ENCODE data around the gene QRICH1. TPM values are rescaled to one million over a fixed set of nuclear protein-coding genes. Genes with fewer than 3 reads are reported as not detected.

The QRICH1 gene
- 62.5 TPM for total RNA-seq (2013)
- polyA plus RNA-seq (100 to 1,000 TPM in 1 of 3 donors, 10 to 100 TPM in 1, 1 to 10 TPM in 1; 9.3 to 150 (median 16.1) TPM), polyA minus RNA-seq (64.6 and 80.2 TPM in 2 replicates), total RNA-seq (3.2 to 7.5 (median 5.9) reads per million in 11 experiments)

DNA sequence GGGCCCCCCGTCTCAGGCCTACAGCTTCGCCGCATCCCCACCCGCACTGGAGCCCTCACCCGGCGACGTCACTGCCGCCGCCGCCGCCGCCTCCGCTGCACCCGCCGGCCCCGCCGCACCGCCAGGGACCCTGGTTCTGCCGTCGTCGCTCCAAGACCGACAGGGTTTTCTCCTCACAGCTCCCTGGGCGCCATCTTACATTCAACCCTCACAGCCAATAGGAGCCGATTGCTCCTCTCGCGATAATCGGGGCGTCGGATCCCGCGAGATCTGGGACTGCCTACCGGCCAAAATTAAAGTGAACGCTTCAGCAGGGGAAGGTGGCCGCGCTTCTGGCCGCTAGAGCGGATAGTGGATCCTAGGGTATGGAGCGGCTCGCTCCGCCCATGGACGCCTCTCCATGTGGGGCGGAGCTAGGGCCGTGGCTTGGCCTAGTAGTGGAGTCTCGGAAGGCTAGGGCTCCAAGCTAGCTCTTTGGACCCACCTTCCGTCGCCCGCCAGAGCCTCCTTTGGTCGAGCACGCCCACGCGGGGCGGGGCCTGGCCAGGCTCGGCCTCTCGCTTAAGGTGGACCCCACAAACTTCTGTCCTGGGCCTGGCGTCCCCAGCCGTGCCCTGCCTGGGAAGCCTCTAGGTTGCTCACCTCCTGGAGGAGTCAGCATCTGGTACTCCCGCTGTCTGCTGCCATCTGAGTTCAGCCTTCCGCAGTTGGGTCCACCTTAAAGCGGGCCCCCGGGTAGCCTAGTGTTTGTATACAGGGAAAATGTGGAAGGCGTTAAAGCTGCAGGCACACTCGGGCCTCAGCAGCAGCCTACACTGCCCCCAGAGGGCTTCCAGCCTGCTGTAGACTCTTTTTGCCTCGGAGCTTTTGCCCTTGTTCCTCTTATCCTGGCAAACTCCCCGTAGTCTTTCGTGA, at the start of gene QRICH1:
QRICH1 (minus strand) TSS at position 219 of the 915 bp plus-strand sequence. CDS start 17,054 bp downstream, outside the sequence.
- peak within 1 kb of the TSS; percentile 92 to 98 (median 96) for H3K27ac Mint-ChIP-seq
- intact Hi-C loops (cut with micrococcal nuclease) = loop anchor here (1.0 to 5.0 kb wide), 3 partner anchors 10 to 107 kb away; partner anchors contain the start of genes NDUFAF3 (in 2 of the 2) and QARS1 (in 1 of the 2)
- H3K4me3 Mint-ChIP-seq = peak within 1 kb of the TSS; percentile 87 to 93
- Histone ChIP-seq H3K27me3 (ENCODE audit: control insufficient read depth in 2 of 2, insufficient read depth in 2 of 2, low read length in 2 of 2) (no peaks in the 10 kb centered on the region), H4K20me1 (ENCODE audit: insufficient read depth, low read length) (peaks cover 40% of the 10 kb centered on the region), H2AFZ (ENCODE audit: insufficient read depth, low read depth, low read length, poor library complexity, severe bottlenecking) (peak within 1 kb of the TSS; percentile 78), H3K27ac (ENCODE audit: low read depth in 1 of 2, low read length in 2 of 2) (peak within 1 kb of the TSS; percentile 75 to 93), H3K4me2 (replicated peaks; ENCODE audit: extremely low read depth, low read length, poor library complexity, severe bottlenecking) (peak within 1 kb of the TSS; percentile 99), H3K4me1 (ENCODE audit: control insufficient read depth in 1 of 2, insufficient read depth in 2 of 2, low read length in 2 of 2) (peaks cover 20 to 31% of the 10 kb centered on the region in 2 donors), H3K79me2 (ENCODE audit: insufficient read depth, low read length) (peaks cover 44% of the 10 kb centered on the region), H3K4me3 (replicated peaks in 1 of 3; ENCODE audit: low read depth in 2 of 3, low read length in 3 of 3) (peak within 1 kb of the TSS; percentile 55 to 87 (median 78)), H3K9ac (ENCODE audit: insufficient read depth, low read length, poor library complexity, severe bottlenecking) (peak within 1 kb of the TSS; percentile 91), H3K36me3 (replicated peaks in 1 of 2; ENCODE audit: control insufficient read depth in 1 of 2, insufficient read depth in 2 of 2, low read length in 2 of 2) (peaks cover 19 to 40% of the 10 kb centered on the region in 2 donors), H3K9me3 (replicated peaks in 1 of 2; ENCODE audit: control insufficient read depth in 1 of 2, insufficient read depth in 1 of 2, low read length in 2 of 2) (no peaks in the 10 kb centered on the region)
- no peaks in the 10 kb centered on the region for H3K9me3 Mint-ChIP-seq
- peak; percentile 94 to 96 (median 95) for DNase-seq
- no peaks in the 10 kb centered on the region for H3K27me3 Mint-ChIP-seq (ENCODE audit: low read depth in 3 of 3)
- peaks cover 23 to 44% of the 10 kb centered on the region in 2 donors for H3K36me3 Mint-ChIP-seq
- TF ChIP-seq CTCF (IDR thresholded peaks at IDR 0.05) = peak; percentile 49
- WGBS (ENCODE audit: insufficient coverage) = under 1% methylated on average over 63 of the region's 65 CpGs
- peaks cover 21% of the 10 kb centered on the region for H3K4me1 Mint-ChIP-seq

- Histone ChIP-seq H4K20me1 (ENCODE audit: insufficient read depth, low read length) (no peaks in the 10 kb centered on the region), H3K9ac (ENCODE audit: insufficient read depth, low read length, poor library complexity, severe bottlenecking) (no peak overlapping the region), H2AFZ (ENCODE audit: insufficient read depth, low read depth, low read length, poor library complexity, severe bottlenecking) (no peak overlapping the region), H3K4me2 (replicated peaks; ENCODE audit: extremely low read depth, low read length, poor library complexity, severe bottlenecking) (no peak overlapping the region), H3K79me2 (ENCODE audit: insufficient read depth, low read length) (no peaks in the 10 kb centered on the region), H3K27me3 (ENCODE audit: control insufficient read depth in 2 of 2, insufficient read depth in 2 of 2, low read length in 2 of 2) (no peaks in the 10 kb centered on the region), H3K27ac (ENCODE audit: low read depth in 1 of 2, low read length in 2 of 2) (no peak overlapping the region), H3K9me3 (replicated peaks in 1 of 2; ENCODE audit: control insufficient read depth in 1 of 2, insufficient read depth in 1 of 2, low read length in 2 of 2) (peaks cover 10 to 17% of the 10 kb centered on the region in 2 donors), H3K4me3 (replicated peaks in 1 of 3; ENCODE audit: low read depth in 2 of 3, low read length in 3 of 3) (no peak overlapping the region), H3K4me1 (ENCODE audit: control insufficient read depth in 1 of 2, insufficient read depth in 2 of 2, low read length in 2 of 2) (no peaks in the 10 kb centered on the region), H3K36me3 (replicated peaks in 1 of 2; ENCODE audit: control insufficient read depth in 1 of 2, insufficient read depth in 2 of 2, low read length in 2 of 2) (no peaks in the 10 kb centered on the region)
- Mint-ChIP-seq H3K27ac (no peak overlapping the region), H3K4me1 (no peaks in the 10 kb centered on the region), H3K27me3 (ENCODE audit: low read depth in 3 of 3) (peaks cover 4 to 10% (median 9%) of the 10 kb centered on the region in 3 donors), H3K36me3 (no peaks in the 10 kb centered on the region), H3K9me3 (peaks cover 12 to 26% (median 20%) of the 10 kb centered on the region in 7 donors), H3K4me3 (no peak overlapping the region)
- no peak for TF ChIP-seq CTCF (IDR thresholded peaks at IDR 0.05)
- 80% methylated on average over 1 of the region's 3 CpGs for WGBS (ENCODE audit: insufficient coverage)
- intact Hi-C loops (cut with micrococcal nuclease) = no loop called here
- no peak for DNase-seq
Measured at GRCh38 chr3:49140080-49140479, 46.2 kb upstream of the QRICH1 start.

Data from CD14-positive monocyte (primary cell).